ENCODE results near the gene CACNB1. TPM values are rescaled to one million over a fixed set of nuclear protein-coding genes. Genes with fewer than 3 reads are reported as not detected.

Gene CACNB1
- total and polyA plus RNA-seq, 10 of the 15 experiments (the other 5 are each of a cell fraction or from before 2014, with no cell fraction given), result 0.06 to 15.6 (median 6.3) TPM

- no peak for TF ChIP-seq NKRF (conservative IDR thresholded peaks at IDR 0.05)
- TF ChIP-seq IKZF2 (IDR thresholded peaks at IDR 0.05), result peak; percentile 51 to 66
- peak; percentile 26; the same call in 1 of the 2 replicates for TF ChIP-seq SMC3 (IDR thresholded peaks at IDR 0.05; ENCODE audit: borderline replicate concordance, low read length)
- no peak for TF ChIP-seq ZNF274 (IDR thresholded peaks at IDR 0.05; ENCODE audit: insufficient read depth, insufficient read length)
- TF ChIP-seq, protein P1, sequence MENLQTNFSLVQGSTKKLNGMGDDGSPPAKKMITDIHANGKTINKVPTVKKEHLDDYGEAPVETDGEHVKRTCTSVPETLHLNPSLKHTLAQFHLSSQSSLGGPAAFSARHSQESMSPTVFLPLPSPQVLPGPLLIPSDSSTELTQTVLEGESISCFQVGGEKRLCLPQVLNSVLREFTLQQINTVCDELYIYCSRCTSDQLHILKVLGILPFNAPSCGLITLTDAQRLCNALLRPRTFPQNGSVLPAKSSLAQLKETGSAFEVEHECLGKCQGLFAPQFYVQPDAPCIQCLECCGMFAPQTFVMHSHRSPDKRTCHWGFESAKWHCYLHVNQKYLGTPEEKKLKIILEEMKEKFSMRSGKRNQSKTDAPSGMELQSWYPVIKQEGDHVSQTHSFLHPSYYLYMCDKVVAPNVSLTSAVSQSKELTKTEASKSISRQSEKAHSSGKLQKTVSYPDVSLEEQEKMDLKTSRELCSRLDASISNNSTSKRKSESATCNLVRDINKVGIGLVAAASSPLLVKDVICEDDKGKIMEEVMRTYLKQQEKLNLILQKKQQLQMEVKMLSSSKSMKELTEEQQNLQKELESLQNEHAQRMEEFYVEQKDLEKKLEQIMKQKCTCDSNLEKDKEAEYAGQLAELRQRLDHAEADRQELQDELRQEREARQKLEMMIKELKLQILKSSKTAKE (IDR thresholded peaks at IDR 0.05; ENCODE audit: low read depth, poor library complexity, severe bottlenecking), result peak; percentile 27
- TF ChIP-seq RB1 (IDR thresholded peaks at IDR 0.05; ENCODE audit: borderline replicate concordance), result peak; percentile 61; the same call in 1 of the 2 replicates
- peak; percentile 34 for TF ChIP-seq FOS (IDR thresholded peaks at IDR 0.05; ENCODE audit: borderline replicate concordance, extremely low read depth, insufficient read length)
- TF ChIP-seq, protein P2, sequence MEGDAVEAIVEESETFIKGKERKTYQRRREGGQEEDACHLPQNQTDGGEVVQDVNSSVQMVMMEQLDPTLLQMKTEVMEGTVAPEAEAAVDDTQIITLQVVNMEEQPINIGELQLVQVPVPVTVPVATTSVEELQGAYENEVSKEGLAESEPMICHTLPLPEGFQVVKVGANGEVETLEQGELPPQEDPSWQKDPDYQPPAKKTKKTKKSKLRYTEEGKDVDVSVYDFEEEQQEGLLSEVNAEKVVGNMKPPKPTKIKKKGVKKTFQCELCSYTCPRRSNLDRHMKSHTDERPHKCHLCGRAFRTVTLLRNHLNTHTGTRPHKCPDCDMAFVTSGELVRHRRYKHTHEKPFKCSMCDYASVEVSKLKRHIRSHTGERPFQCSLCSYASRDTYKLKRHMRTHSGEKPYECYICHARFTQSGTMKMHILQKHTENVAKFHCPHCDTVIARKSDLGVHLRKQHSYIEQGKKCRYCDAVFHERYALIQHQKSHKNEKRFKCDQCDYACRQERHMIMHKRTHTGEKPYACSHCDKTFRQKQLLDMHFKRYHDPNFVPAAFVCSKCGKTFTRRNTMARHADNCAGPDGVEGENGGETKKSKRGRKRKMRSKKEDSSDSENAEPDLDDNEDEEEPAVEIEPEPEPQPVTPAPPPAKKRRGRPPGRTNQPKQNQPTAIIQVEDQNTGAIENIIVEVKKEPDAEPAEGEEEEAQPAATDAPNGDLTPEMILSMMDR (IDR thresholded peaks at IDR 0.05 in 2 of 3, conservative IDR thresholded peaks at IDR 0.05 in 1 of 3; ENCODE audit: control insufficient read depth in 2 of 3, extremely low read depth in 1 of 3, insufficient read depth in 1 of 3, low read depth in 3 of 3, low read length in 3 of 3), result peak; percentile 83 to 95 (median 89)
- TF ChIP-seq IRF3 (IDR thresholded peaks at IDR 0.05), result 0 out of 2 replicates have a peak, but pooled peaks have one; percentile 38
- no peak for TF ChIP-seq PAX8 (IDR thresholded peaks at IDR 0.05)
- no peak for TF ChIP-seq FOXM1 (IDR thresholded peaks at IDR 0.05; ENCODE audit: low read depth, low read length)
- TF ChIP-seq NR2C2 (IDR thresholded peaks at IDR 0.05; ENCODE audit: borderline replicate concordance, control insufficient read depth, insufficient read length, low read depth), result no peak
- TF ChIP-seq POU2F2 (IDR thresholded peaks at IDR 0.05; ENCODE audit: borderline replicate concordance, low read depth, low read length), result peak; percentile 23; the same call in 1 of the 3 replicates
- TF ChIP-seq MYC (IDR thresholded peaks at IDR 0.05; ENCODE audit: insufficient read depth, insufficient read length, insufficient replicate concordance, low read length, severe bottlenecking), result no peak
- TF ChIP-seq EED (IDR thresholded peaks at IDR 0.05; ENCODE audit: low read depth), result peak; percentile 45; the same call in 1 of the 2 replicates
- TF ChIP-seq GATAD2B (conservative IDR thresholded peaks at IDR 0.05; ENCODE audit: low read depth), result no peak
- TF ChIP-seq RAD21 (IDR thresholded peaks at IDR 0.05; ENCODE audit: insufficient read depth, low read depth, low read length), result peak; percentile 33; the same call in 1 of the 2 replicates
- peak; percentile 89; the same call in 1 of the 2 replicates for TF ChIP-seq SMARCA5 (IDR thresholded peaks at IDR 0.05)
- no peak for TF ChIP-seq MYB (IDR thresholded peaks at IDR 0.05; ENCODE audit: borderline replicate concordance, low read depth, low read length)
- 0 out of 2 replicates have a peak, but pooled peaks have one; percentile 7 for TF ChIP-seq IRF4 (IDR thresholded peaks at IDR 0.05; ENCODE audit: low read depth, low read length)
These were observed 32.8 kb downstream of the CACNB1 start (continued) for GRCh38 chr17:39164675-39165143.
